Stimulated activated naive CD8-positive, alpha-beta T cell treated with anti-CD3 and anti-CD28 coated beads, Interleukin-15, Interleukin-2, amounts not matched to agents 100 U/mL and 50 U/mL, for 24 hours (primary cell): ENCODE data around the gene CYSTM1.

Experiments used
- ATAC-seq: fragments of 150-1000 bp; cut with Tn5 transposase; one replicate; pipeline ENCODE4 v1.10.0; 2021
- DNase-seq: peaks from one replicate; pipeline ENCODE4 v3.0.0; 2021

Gene CYSTM1

DNA sequence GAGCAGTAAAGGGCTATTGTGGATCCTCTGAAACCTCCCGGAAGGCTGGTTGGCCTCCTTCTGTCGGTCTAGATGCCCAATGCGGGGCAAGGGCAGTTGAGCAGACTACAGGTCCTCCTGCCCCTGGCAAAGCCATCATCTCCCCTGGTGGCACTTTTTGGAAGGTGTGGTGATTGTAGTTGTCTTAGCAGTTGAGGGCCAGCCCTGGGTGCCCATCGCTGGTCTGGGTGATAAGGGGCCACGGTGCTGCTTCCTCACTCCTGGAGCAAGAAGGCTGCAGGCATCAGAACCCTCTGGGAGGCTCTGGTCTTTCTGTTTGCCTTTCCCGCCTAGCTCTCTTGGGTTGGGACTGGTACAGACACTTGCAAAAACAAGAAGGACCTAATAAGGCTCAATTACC is 63.8 kb downstream of the CYSTM1 start:
- DNase-seq = no peak

DNA sequence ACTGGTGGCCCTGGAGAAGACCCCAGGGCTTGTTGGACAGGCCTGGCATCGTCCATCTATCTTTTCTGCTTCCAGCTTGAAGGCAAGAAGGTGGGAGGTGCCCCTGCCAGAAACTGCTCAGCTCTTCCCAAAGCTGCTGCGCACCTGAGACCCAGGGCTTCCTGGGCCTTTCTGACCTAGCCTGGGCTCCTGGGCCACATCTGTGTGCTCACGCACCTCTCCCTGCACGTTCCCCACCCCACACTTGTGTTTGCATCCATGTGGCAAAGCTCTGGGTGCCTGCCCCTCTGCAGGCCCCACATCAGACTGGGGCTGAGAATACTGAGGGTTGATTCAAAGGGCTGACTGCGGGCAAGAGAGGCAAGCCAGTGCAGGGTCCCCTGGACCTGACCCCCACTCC is 64.5 kb downstream of the CYSTM1 start:
- DNase-seq (no peak), ATAC-seq (no peak)

More for the DNA sequence above, 63.8 kb downstream of the CYSTM1 start:
- no peak for ATAC-seq

DNA sequence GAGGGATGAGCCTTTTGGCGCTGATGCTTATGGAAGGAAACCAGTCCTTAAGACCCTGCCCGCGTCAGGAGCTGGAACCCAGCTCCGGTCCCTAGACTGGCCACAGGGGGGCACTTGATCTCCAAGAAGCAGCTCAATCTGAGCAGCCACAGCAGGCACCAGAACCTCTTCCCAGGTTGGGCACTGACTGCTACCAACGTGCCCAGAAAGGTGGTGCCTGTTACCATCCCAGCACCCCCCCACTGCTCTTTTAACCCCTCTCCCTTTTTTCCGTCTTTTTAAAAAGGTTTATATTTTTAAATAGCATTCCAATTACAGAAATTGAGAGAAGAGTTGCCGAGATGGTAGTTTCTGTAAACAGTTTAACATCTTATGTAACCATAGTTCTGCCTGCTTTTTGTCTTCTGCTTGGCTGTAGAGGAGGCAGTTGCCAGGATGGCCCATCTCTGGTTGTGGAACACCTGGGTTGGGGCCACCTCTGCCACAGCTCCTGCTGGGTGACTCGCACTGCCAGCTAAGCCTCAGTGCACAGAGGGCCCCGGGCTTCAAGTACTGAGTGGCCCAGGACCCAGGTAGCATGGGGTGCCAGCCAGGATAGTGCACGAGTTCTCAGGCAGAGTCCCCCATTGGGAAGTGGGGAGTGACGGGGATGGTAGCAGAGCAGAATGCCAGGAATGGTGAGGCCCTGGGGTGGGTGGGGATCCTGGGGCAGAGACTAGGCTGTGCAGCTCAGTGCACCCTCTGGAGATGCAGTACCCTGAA is 65.1 kb downstream of the CYSTM1 start:
- peak; percentile 72 for DNase-seq
- peak; percentile 62 for ATAC-seq

DNA sequence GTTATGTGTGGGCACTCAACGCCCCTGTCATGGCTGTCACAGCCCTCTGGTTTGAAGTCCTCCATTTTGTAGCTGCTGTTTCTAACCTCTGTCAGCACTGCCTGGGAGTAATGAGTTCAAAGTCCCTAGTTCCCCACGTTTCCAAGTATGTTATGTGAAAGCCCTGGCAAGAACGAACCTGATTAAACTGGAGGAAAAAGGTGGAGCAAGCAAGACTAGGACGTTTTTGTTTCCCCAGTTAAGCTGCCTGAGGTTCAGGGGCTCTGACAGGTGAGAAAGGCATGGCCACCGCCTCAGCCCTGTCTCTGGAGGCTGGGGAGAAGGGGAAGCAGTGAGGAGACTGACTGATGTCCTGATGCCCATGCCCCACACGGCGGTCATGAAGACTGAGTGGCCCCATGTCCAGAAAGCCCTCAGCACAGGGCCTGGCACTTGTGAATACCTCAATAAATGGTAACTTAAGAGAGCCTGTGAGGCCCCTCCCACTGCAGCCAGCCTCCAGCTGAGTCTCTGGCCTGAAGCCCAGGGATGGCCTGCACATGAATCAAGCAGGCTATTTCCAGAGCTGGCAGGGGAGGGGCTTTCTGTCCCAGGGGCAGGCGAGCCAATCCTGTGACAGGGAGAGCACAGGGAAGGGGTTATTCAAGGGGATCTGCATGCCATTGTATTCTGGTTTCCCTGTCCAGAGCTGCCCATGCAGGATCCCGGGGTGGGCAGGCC is 66.2 kb downstream of the CYSTM1 start:
- no peak for DNase-seq
- ATAC-seq = no peak

DNA sequence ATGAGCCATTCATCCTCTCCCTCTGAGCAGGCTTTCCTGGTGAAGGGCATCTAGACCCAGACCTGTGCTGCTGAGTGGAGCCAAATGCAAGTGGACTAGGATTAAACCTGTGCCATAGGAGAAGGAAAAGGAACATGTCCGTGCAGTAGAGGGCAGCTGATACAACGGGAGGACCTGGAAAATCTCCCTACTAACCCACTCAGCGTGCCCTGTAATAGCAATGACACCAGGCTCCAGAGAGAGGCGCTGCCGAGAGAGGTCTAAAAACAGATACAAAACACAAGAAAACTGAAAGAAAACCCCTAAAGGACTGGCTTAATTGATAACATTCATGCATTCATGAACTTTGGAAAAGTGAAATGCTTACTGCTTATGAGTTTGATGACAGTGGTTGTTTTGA is 67.1 kb downstream of the CYSTM1 start:
- ATAC-seq (no peak), DNase-seq (no peak)

DNA sequence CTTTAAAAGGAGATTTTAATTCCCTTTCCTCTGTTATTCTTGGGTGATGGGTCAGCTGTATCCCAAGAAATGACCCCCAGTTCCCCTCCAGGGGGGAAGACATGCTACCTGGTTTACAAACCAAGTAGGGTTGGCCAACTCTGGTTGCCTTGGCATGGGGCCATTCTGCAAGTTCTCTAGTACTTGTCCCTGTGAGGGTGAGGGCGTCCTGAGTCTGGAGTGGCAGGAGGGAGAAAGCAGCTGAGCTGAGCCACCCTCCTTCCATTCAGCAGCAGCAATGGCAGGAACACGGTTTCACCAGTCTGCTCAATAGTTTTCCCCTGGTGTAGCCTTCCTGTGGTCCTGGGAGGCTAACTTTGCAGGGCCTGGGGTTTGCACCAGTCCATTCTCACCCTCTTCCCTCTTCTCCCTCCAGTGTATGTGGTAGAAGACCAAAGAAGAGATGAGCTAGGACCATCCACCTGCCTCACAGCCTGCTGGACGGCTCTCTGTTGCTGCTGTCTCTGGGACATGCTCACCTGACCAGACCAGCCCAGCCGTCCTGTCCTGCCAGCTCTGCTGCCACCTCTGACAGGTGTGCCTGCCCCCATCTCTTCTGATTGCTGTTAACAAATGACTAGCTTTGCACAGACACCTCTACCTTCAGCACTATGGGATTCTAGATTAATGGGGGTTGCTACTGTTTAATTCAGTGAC is 68.0 kb downstream of the CYSTM1 start:
- ATAC-seq = no peak

DNA sequence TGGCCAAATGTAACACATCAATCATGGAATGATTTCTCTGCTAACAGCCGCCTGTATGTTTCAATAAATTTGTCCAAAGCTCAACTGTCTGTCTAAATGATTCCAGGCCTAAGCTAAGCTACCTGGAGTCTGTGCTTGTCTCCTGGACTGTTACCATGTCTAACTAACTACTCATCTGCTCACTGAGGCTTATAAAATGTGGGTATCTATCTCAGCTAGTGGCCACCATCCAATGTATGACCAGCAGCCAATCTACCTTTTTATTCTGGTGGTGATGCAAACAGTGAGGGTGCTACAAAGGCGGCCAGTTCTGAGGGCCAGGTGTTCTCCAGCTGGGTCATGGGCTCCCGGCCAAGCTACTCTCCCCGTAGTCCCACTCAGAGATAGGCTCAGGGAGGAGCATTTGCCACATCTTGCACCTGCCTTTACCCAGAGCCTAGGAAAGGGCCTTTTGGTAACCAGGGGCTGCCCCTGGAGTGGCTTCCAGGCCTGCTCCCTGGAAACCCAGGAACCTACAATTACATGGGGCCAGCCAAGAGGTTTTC is 68.8 kb downstream of the CYSTM1 start:
- DNase-seq (no peak), ATAC-seq (no peak)

More for the DNA sequence above, 68.0 kb downstream of the CYSTM1 start:
- DNase-seq = no peak

DNA sequence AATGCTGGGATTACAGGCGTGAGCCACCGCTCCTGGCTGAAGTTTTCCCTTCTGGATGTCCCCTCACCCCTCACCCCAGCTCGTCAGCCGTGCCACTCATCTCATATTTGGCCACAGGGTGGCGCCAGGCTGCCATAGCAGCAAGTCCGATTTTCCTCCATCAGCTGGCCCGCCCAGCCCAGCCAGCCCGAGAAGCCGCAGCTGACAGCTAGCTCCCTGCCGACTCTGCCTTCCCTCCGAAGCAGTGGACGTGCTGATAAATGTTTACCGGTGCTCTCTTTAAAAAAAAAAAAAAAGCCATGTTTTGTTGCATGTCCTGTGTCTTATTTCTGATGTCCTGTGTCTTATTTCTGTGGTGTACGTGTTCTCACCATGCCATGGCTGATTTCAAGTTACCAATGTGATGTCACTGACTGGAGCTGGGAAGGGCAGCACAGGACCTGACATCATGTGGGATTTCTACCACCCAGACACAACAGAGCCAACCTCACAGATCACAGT is 69.6 kb downstream of the CYSTM1 start:
- ATAC-seq = peak; percentile 70

DNA sequence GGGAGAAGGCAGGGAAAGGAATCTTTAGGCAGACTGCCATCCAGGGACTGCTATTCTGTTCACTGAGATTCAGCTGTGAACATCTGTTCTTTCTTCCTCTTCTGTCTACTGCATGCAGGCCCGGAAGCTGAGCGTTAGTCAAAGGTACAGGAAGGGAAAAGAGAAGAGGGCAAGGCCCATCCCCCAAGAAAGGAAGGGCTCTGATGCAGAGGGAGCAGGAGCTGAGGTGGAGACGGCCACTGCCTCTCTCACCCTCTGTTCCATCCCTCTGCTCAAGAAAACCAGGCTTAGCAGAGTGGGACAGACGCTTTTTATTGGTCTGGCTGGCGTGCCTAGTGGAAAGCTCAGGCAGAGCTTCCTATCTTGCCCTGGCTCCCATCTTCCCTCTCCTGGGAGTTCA is 70.4 kb downstream of the CYSTM1 start:
- DNase-seq = no peak
- no peak for ATAC-seq

More for the DNA sequence above, 69.6 kb downstream of the CYSTM1 start:
- peak; percentile 87 for DNase-seq

DNA sequence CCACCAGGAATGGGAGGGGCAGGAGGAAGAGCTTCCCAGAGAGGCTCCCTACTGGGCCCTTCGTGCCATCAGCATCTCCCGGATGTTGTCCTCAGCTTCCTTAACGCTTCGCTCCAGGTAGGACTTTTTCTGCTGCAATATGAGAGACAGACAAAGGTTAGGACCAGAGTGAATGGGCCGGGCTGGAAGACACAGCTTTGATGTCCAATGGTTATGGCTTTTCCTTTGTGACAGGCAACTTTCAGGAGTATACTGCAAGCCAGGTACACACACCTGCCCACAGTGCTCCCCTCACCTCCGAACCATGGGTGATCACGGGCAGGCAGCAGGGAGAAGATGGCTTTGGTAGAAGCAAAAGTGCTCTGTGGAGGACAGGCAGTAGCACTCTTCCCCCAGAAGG is 70.9 kb downstream of the CYSTM1 start:
- DNase-seq (no peak), ATAC-seq (no peak)

DNA sequence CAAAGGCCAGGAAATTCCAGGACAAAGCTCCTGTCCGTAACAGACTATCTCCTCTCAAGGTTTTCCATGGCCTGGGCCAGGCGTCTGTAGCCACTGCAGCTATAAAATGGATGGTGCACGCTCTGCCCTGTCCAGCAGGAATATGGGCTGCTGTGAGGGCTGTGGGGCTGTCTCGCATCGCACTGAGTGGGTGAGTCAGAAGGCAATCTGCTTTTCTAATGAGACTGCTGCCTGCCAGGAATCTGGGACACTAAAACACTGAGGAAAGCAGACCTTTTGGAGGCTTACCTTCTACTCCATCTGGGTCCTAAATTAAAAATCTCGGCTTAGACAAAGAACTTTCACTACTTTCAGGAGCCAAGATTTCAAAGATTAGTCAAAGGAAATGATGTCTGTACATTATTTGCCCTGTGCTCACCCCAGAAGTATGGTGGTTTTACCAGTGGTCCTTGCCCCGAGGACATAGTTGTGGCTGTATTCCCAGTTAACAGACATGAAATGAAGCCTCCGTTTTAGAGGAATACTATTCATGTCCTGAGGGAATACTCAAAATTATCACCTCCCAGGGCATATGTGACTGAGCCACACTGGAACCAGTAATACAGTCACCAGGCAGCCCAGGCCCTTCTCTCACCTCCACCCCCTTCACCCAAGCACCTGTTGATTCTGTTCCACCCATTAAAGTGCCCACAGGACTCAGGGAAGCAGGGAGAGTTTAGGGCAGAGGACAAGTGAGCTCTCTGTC is 71.6 kb downstream of the CYSTM1 start:
- ATAC-seq (no peak), DNase-seq (no peak)

DNA sequence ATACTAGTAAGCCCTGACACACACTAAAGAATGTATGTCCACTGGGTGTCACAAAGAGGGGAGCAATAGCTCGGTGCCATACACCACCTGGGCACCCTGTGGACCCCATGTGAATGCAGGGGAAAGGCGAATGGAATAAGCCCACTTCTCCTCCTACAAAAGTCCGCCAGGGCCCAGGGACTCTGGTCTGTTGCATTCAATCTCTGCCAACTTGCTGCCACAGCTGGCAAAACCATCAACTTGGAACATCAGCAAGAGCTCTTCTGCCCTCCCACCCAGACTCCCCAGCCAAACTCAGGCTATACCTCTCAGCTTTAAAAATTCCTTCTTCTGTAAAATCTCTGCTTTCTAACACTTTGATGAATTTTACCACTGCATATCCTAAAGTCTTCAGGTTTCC is 73.4 kb downstream of the CYSTM1 start:
- DNase-seq (no peak), ATAC-seq (no peak)

DNA sequence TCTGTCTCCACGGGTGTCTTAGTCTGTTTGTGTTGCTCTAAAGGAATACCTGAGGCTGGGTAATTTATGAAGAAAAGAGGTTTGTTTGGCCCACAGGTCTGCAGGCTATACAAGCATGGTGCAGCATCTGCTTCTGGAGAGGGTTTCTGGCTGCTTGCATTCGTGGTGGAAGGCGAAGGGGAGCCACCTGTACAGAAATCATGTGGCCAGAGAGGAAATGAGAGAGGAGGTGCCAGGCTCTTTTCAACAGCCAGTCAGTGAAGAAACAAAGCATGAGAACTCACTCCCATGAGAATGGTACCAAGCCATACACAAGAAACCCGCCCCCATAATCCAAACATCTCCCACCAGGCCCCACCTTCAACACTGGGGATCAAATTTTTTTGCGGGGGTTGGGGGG is 74.5 kb downstream of the CYSTM1 start:
- DNase-seq = no peak
- ATAC-seq = no peak

DNA sequence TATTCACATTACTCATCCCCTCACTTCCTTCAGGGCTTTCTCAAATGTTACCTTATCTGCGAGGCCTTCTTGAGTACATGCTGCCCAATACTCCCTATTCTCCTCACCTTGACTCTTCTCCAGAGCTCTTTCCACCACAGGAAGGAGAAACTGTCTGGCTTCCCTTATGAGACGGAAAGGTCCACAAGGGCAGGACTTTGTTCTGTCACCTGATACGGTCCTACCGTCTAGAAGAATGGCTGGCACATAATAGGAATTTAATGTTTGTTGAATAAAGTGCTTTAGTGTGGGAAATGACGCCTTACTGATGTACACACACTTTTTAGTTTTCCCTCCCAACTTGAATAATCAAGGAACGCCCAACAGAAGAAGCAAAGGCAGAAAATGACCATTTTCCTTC is 75.4 kb downstream of the CYSTM1 start:
- no peak for ATAC-seq
- no peak for DNase-seq

DNA sequence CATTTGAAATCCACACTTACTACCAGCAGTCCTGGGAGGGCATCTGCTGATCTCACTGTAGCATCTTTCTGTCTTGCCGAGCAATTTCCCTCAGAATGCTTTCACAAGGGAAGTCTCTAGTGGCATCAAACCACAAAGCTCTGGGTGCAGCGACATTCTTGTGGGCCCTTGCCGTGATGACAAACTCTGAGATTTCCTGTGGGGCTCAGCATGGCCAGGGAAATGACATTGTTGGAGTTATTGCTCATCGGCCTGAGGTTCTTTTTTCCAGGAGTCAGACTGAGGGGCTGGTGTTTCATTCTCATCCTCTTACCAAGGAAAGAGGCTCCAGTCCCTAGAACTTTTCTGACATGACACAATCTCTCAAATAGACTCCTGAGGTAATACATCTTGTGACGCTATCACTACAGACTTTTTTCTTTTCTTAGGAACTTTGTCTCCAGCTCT is 76.6 kb downstream of the CYSTM1 start:
- ATAC-seq = peak; percentile 96
- peak; percentile 71 for DNase-seq

DNA sequence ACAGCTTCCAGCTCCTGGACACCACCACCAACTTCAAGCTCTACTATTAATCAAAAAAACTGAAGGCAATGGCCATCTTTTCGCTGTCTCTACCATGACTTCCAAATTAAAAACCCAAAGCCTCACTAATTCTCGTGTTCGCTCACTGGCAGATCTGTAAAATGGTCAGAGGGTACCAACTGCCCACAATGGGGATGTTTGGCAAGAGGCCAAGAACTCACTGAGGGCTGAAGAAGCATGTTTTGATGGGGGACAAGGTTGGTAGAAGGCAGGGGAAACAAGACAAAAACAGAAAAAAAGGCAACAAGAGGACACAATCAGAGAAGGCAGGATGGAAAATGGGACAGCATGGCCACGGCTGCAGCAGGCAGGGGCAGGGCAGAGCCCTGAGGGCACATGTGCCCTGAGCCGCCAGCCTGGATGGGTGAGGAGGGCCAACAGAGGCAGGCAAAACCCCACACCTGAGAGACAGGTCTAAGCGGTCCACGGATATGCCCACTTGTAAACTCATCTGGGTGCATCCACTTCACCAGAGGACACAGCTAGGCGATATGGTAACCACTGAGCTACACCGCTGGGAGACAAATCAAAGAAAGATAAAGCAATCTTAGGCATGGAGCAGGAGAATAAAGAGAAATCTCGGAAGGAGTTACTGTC is 77.6 kb downstream of the CYSTM1 start:
- ATAC-seq (no peak), DNase-seq (no peak)

DNA sequence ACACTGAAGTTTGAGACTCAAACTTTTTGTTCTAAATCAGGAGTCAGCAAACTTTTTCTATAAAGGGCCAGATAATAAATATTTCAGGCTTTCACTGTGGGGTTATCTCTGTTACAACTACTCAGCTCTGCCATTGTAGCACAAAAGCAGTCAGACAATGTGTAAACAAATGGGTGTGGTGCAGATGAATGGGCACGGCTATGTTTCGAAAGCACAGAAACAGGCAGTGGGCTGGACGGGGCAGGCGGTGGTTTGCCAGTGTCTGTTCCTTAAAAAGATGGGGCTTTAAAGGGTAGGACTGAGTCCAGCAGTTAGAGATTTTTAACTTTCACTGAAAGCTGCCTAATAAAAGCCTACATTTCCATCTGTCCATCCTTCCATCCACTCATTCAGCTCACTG is 79.0 kb downstream of the CYSTM1 start:
- ATAC-seq (no peak), DNase-seq (no peak)

DNA sequence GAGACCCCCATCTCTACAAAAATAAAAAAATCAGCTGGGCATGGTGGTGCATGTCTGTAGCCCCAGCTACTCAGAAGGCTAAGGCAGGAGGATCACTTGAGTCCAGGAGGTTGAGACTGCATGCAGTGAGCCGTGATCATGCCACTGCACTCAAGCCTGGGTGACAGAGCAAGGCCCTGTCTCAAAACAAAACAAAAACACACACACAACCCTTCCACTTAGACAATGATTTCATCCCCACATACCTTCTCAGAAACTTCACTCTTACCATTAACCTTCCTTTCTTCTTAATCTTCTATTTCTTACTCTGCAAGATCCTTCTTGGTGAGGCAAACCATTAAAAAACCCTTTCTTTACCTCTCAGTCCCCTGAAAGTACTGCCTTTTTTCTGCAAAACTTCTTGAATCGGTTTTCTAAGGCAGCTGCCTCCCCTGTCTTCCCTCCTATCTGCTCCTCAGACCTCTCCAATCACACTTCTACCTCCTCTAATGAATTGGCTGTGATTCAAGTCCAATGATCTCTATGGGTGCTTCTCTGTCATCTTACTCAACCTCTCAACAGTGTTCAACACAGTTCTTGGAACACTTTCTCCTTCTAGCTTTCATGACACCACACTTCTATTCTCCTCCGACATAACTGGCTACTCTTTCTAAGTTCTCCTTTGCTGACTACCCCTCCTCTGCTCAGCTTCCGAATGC is 80.6 kb downstream of the CYSTM1 start:
- no peak for DNase-seq
- ATAC-seq = no peak

DNA sequence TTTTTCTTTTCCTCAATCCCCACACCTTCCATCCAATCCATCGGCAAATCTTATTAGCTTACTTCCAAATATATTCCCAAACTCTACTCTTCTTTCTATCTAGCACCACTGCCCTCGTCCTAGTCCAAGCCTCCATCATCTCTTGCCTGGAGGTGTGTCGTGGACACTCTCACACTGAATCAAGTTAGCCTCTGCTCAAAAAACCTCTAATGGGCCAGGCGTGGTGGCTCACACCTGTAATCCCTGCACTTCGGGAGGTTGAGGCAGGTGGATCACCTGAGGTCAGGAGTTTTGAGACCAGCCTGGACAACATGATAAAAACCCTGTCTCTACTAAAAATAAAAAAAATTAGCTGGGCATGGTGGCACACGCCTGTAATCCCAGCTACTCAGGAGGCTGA is 81.7 kb downstream of the CYSTM1 start:
- ATAC-seq = no peak

DNA sequence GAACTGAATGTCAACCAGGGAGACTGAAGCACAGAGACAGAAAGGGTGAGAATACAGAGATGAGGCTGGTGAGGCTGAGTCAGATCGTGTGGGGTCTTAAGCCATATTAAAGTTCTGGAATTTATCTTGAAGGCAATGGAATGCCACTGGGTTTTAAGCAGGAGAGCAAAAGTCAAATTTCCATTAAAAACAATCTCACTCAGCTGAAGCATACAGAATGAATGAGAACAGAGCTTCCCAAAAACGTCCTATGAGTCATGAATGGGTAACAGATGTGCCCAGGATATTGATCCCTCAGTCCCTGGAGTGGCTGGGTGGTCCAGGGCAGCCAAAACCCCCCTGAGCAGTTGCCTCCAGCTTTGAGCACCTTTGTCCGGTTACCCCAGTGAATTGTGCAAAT is 83.0 kb downstream of the CYSTM1 start:
- DNase-seq = no peak
- ATAC-seq = no peak

More for the DNA sequence above, 81.7 kb downstream of the CYSTM1 start:
- DNase-seq = no peak

DNA sequence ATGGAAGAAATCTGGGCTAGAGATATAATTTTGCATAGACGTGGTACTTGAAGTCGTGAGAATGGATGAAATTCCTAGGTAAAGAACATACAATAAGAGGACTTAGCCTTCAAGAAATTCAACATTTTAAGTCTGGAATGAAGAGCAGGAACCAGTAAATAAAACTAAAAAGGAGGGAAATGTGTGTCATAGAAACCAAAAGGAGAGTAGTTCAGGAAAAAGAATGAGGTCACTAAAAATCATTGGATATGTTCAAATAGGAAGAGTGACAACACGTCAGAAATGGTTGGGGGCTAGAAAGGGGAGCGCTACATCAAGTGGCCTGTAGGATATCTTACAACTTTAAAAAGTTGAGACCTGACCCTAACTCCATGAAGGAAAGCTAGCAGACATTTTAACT is 83.9 kb downstream of the CYSTM1 start:
- DNase-seq = no peak
- ATAC-seq = no peak
